Large intestine (tissue), 3 donors: ENCODE data around the gene FXN. TPM values are rescaled to one million over a fixed set of nuclear protein-coding genes. Genes with fewer than 3 reads are reported as not detected.
A peak's percentile ranks its signal among the peaks of the same experiment; 100 is the strongest.
"Not testable (repeated sequence)": the region's sequence is repeated elsewhere in the genome, so short reads cannot be mapped to it uniquely, and the experiment has no call there.

Source experiments
- DNase-seq, 2 donors: peaks; one replicate each; pipeline versions ENCODE4 v3.0.0 to v3.0.0-alpha.2; 2013
- H3K27ac ChIP-seq: one replicate; pipeline ENCODE4 v1.5.1; 2013; ENCODE audit warnings: low read length
- H3K27me3 ChIP-seq: 2 replicates; pipeline ENCODE4 v1.6.1; 2013; ENCODE audit warnings: low read length; ENCODE audit not compliant: control insufficient read depth, insufficient read depth
- H3K36me3 ChIP-seq: 2 replicates; pipeline ENCODE4 v1.6.1; 2013; ENCODE audit warnings: low read length; ENCODE audit not compliant: control insufficient read depth, insufficient read depth
- H3K4me1 ChIP-seq: one replicate; pipeline ENCODE4 v1.6.1; 2013; ENCODE audit warnings: low read length; ENCODE audit not compliant: control insufficient read depth, insufficient read depth
- H3K4me3 ChIP-seq: one replicate; pipeline ENCODE4 v1.5.1; 2013; ENCODE audit warnings: low read length
- H3K9me3 ChIP-seq: one replicate; pipeline ENCODE4 v1.6.1; 2013; ENCODE audit warnings: mild to moderate bottlenecking, low read depth, low read length, moderate library complexity; ENCODE audit not compliant: control insufficient read depth
- WGBS: methylation state at CpG from one replicate; pipeline ENCODE4 v1.1.5; 2013; ENCODE audit warnings: low lambda C conversion rate; ENCODE audit not compliant: insufficient coverage; 5-methylcytosine and 5-hydroxymethylcytosine counted together
- polyA plus RNA-seq: library from polyadenylated mRNA; unstranded; fragments of 120-200 nt; gene quantifications from one replicate; pipeline ENCODE4 v1.2.1, GENCODE V29; 2013

FXN gene
- polyA plus RNA-seq, 1 donor: 12.4 TPM

DNA sequence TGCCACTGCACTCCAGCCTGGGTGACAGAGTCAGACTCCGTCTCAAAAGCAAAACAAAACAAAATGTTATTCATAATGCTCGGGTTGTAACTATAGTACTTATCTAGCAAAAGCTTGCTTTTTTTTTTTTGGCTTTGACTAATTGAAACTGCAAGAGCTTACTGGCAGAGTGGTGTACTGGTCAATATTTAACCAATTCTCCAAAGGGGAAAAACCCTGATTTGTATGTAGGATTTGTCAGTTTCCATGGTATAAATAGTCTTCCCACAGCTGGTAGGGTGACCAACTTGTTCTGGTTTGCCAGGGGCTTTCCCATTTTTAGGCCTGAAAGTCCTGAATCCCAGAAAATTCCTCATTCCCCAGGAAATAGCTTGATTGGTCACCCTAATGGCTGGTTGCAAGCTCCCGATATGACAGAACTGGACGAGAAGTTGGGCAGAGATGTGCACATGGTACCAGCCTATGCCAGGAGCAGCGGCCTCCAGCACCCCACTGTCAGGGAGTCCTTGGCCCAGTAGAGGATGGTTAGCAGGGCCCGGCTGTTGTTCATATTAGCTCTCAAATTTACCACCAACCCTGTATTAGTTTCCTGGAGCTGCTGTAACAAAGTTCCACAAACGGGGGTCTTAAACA lies 58.0 kb downstream of the FXN start:
- WGBS: no CpG with 5 or more reads among the region's 7 CpGs
- peak; percentile 44 to 78 for DNase-seq

DNA sequence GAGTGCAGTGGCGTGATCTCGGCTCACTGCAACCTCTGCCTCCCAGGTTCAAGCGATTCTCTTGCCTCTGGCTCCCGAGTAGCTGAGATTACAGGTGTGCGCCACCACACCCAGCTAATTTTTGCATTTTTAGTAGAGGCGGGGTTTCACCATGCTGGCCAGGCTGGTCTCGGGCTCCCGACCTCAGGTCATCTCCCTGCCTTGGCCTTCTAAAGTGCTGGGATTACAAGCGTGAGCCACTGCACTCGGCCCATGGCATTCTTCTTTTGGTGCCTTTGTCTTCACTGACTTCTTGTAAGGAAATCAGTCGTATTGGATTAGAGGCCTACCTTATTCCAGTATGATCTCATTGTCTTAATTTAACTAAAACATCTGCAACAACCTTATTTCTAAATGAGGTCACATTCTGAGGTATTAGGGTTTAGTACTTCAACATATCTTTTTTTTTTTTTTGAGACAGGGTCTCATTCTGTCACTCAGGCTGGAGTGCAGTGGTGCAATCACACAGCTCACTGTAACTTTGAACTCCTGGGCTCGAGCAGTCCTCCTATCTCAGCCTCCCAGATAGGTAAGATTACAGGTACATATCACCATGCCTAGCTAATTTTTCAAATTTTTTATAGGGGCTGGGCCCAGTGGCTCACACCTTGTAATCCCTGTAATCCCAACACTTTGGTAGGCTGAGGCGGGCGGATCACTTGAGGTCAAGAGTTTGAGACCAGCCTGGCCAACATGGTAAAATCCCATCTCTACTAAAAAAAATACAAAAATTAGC lies 59.0 kb downstream of the FXN start:
- DNase-seq, H3K27ac ChIP-seq: not testable (repeated sequence)

More for the DNA sequence above, 58.0 kb downstream of the FXN start:
- Histone ChIP-seq H3K4me1 (peaks cover 34% of the 10 kb centered on the region), H3K9me3 (no peaks in the 10 kb centered on the region), H3K4me3 (no peak overlapping the region), H3K36me3 (no peaks in the 10 kb centered on the region), H3K27ac (peak overlapping the region; percentile 69), H3K27me3 (no peaks in the 10 kb centered on the region)

DNA sequence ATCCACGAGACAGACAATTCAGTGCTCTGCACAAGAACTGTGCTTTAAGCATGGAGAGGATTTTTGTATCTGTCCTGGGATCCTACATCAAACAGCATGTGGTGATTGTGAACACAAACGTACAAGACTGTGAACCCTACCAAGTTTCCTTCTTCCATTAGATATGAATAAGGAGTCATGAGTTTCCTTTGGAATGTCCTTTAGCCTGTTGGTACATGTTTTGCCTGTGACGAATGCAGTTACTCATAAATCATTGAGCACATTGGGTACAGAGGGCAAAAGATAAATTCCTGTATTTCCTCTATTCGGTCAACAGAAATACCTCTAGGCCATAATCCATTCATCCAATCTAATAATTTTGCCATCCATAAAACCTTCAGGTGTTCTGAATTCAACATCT lies 61.5 kb downstream of the FXN start:
- 23% methylated on average over 3 of the region's 4 CpGs for WGBS
- DNase-seq: peak; percentile 91 to 96
- Histone ChIP-seq H3K27ac (peak overlapping the region; percentile 87), H3K4me1 (peaks cover 42% of the 10 kb centered on the region), H3K4me3 (no peak overlapping the region), H3K9me3 (no peaks in the 10 kb centered on the region), H3K36me3 (no peaks in the 10 kb centered on the region), H3K27me3 (no peaks in the 10 kb centered on the region)

More for the DNA sequence above, 59.0 kb downstream of the FXN start:
- H3K36me3 ChIP-seq, H3K27me3 ChIP-seq, H3K9me3 ChIP-seq, H3K4me3 ChIP-seq: not testable (repeated sequence)
- H3K4me1 ChIP-seq: peaks cover 38% of the 10 kb centered on the region
- 100% methylated on average over 1 of the region's 14 CpGs for WGBS

DNA sequence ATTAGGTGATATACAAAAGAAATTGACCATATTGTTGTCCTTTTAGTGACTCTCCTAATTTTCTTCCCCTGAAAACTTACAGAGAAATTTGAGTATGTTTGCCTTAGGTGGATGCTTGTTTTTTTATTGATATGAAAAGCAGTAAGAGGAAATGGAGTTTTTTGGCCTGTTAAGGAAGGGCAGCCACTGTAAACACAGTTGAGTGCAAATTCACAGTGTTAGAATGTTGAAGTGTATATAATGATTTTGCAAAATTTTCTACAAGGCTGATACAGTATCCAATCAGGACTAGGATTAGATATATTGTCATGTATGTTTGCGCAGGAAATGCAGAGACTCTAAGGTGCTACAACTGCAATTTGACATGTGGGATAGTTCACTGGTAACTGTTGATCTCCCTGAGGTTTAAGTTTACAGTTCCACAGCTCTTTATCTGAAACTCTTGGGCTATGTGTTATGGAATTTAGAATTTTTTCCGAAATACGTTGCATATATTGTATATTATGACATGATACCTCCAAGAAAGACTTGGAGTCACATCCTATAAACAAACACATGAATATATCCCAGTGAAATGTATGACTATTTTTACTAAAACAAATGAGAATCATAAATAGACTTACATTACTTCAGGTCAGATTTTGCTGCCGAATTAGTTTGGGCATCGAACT lies 62.5 kb downstream of the FXN start:
- 93% methylated on average over 3 of the region's 5 CpGs for WGBS
- no peak for DNase-seq
- no peaks in the 10 kb centered on the region for H3K27me3 ChIP-seq
- no peaks in the 10 kb centered on the region for H3K9me3 ChIP-seq
- no peak overlapping the region for H3K4me3 ChIP-seq
- no peaks in the 10 kb centered on the region for H3K36me3 ChIP-seq
- peak overlapping the region; percentile 38 for H3K27ac ChIP-seq
- H3K4me1 ChIP-seq: peaks cover 42% of the 10 kb centered on the region

DNA sequence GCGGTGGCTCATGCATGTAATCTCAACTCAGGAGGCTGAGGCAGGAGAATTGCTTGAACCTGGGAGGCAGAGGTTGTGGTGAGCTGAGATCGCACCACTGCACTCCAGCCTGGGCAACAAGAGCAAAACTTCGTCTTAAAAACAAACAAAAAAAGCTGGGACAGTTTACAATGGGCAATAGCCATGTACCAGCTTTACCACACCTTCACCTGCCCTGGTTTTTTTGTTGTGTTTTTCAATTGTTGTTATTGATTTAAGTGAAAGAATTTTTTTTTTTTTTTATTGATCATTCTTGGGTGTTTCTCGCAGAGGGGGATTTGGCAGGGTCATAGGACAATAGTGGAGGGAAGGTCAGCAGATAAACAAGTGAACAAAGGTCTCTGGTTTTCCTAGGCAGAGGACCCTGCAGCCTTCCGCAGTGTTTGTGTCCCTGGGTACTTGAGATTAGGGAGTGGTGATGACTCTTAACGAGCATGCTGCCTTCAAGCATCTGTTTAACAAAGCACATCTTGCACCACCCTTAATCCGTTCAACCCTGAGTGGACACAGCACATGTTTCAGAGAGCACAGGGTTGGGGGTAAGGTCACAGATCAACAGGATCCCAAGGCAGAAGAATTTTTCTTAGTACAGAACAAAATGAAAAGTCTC lies 67.9 kb downstream of the FXN start:
- Histone ChIP-seq H3K27ac (peak overlapping the region; percentile 41), H3K4me1 (peaks cover 25% of the 10 kb centered on the region)
- H3K4me3 ChIP-seq, H3K36me3 ChIP-seq, H3K9me3 ChIP-seq, H3K27me3 ChIP-seq: not testable (repeated sequence)
- peak in 1 of 2 donors; percentile 26 for DNase-seq
- 33% methylated on average over 1 of the region's 7 CpGs for WGBS

DNA sequence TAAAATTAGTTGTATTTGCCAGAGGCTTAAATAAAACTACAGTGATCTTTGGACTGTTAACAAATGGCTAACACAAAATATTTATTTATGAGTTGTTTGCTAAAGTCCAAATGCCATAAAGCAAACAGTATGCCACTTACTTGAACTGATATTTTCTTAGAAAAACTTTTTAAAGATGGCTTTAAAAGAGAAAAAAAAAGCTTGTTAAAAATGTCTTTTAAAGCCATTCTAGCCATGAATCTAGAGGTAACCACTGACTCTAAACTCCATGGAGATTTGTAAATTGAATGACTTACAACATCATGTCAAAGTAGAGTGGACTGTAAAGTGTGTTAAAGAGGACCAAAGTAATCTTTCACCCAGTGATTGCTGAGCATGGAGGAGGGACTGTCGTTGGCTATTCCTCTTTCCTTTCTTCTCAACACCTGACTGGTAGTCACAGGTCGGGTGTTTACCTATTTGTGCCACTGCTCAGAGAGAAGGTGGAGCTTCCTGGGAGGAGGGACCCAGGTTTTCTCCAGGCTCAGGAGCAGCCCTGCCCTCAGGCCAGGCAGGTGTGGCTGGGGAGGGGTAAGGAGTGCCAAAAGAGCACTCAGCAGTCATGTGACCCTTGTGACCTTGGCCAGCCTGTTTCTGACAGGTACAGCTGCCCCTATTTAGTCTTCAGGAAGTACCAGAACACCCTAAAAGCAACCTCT lies 69.4 kb downstream of the FXN start:
- Histone ChIP-seq H3K27me3 (no peaks in the 10 kb centered on the region), H3K4me1 (peaks cover 17% of the 10 kb centered on the region), H3K9me3 (no peaks in the 10 kb centered on the region), H3K4me3 (no peak overlapping the region), H3K27ac (peak overlapping the region; percentile 95), H3K36me3 (no peaks in the 10 kb centered on the region)
- WGBS: no CpG with 5 or more reads among the region's 2 CpGs
- peak; percentile 97 to 99 for DNase-seq

DNA sequence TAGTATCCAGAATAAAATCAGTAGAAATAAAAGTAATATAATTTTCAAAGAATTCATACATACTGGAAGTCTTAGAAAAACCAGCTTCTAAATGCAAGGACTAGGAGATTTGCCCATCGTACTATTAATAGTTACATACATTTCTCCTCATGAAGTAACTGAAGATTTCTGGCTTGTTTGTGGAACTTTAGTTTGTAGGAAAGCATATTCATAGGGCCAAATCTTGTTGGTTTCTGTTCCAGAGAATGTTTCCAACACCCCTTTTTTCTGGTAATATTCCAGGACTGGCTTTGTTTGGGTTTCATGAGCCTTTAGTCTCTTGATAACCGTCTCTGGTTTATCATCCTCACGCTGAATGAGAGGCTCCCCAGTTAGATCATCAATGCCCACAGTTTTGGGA lies 72.2 kb downstream of the FXN start:
- Histone ChIP-seq H3K36me3 (no peaks in the 10 kb centered on the region), H3K4me1 (peaks cover 17% of the 10 kb centered on the region), H3K27ac (no peak overlapping the region), H3K27me3 (no peaks in the 10 kb centered on the region), H3K9me3 (no peaks in the 10 kb centered on the region), H3K4me3 (no peak overlapping the region)
- peak in 1 of 2 donors; percentile 1 for DNase-seq
- WGBS: no CpG with 5 or more reads among the region's 3 CpGs

DNA sequence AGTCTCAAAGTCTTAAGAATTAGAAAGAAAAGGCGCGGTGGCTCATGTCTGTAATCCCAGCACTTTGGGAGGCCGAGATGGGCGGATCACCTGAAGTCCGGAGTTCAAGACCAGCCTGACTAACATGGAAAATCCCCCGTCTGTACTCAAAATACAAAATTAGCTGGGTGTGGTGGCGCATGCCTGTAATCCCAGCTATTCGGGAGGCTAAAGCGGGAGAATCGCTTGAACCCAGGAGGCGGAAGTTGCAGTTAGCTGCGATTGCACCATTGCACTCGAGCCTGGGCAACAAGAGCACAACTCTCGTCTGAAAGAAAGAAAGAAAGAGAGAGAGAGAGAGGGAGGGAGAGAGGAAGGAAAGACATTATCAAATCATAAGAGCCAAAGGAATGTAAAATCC lies 73.2 kb downstream of the FXN start:
- H3K36me3 ChIP-seq, DNase-seq, H3K27ac ChIP-seq, H3K9me3 ChIP-seq, H3K4me3 ChIP-seq, H3K27me3 ChIP-seq: not testable (repeated sequence)
- H3K4me1 ChIP-seq: peaks cover 17% of the 10 kb centered on the region
- 97% methylated on average over 7 of the region's 14 CpGs for WGBS

DNA sequence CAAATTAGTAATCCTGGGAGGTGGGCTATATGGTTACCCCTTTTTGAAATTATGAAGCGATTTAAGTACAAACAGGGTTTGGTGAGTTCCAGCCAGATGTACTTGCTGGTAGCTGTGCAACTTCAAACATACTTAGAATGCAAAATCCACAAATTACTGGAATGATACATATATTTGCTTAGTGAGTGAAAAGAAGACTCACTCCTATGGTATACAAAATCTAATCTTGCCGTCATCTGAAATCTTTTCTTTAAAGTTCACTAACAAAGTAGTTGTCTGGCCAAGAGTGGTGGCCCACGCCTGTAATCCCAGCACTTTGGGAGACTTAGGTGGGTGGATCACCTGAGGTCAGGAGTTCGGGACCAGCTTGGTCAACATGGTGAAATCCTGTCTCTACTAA lies 73.6 kb downstream of the FXN start:
- Histone ChIP-seq H3K4me3 (no peak overlapping the region), H3K27me3 (no peaks in the 10 kb centered on the region), H3K27ac (no peak overlapping the region), H3K36me3 (no peaks in the 10 kb centered on the region), H3K4me1 (peaks cover 14% of the 10 kb centered on the region), H3K9me3 (no peaks in the 10 kb centered on the region)
- peak in 1 of 2 donors; percentile 0 for DNase-seq
- WGBS: no CpG with 5 or more reads among the region's 4 CpGs

DNA sequence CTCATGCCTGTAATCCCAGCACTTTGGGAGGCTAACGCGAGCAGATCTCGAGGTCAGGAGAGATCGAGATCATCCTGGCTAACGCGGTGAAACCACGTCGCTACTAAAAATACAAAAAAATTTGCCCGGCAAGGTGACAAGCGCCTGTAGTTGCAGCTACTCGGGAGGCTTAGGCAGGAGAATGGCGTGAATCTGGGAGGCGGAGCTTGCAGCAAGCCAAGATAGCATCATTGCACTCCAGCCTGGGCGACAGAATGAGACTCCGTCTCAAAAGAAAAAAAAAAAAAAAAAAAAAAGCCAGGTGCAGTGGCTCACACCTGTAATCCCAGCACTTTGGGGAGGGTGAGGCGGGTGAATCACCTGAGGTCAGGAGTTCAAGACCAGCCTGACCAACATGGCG lies 77.1 kb downstream of the FXN start:
- not testable (repeated sequence) for H3K36me3 ChIP-seq, H3K27me3 ChIP-seq, H3K27ac ChIP-seq, H3K4me1 ChIP-seq, DNase-seq, H3K9me3 ChIP-seq, H3K4me3 ChIP-seq
- no CpG with 5 or more reads among the region's 17 CpGs for WGBS
